ENCODE results near the gene COL18A1.

DNA sequence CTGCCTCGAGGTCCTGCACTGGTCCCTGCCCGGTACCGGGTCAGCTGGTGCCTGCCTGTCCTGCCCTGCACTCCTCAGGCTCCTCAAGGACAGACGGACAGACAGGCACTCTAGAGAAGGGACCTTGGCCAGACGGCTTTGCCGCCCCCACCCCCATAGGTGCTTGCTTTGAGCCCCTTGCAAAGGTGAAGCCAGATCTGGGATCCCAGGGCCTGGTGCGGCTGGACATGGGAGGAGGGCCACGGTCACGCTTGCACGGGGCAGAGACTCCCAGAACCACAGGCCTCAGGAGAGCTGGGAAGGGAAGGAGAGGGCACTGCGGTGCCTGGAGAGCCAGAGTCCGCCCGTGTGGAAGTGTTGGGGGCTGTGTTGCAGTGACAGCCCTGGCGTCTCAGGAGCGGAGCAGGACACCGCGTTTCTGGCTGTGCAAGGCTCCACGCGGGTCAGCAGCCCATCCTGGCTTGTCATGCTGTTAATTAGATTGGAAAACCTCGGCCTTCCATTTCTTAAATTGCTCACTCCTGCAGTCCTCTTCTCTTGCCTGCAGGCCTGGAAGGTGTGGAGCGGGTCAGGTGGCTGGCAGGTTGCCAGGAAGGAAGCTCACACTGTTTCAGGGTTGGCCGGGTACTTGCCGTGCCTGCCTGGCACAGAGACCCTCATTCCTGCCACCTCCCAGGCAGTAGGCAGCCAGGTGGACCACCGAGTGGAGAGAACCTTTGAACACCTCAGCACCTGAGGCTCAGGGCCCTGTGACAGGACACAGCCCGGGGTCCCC, 16.3 kb downstream of the COL18A1 start:
- TF ChIP-seq, protein P1, sequence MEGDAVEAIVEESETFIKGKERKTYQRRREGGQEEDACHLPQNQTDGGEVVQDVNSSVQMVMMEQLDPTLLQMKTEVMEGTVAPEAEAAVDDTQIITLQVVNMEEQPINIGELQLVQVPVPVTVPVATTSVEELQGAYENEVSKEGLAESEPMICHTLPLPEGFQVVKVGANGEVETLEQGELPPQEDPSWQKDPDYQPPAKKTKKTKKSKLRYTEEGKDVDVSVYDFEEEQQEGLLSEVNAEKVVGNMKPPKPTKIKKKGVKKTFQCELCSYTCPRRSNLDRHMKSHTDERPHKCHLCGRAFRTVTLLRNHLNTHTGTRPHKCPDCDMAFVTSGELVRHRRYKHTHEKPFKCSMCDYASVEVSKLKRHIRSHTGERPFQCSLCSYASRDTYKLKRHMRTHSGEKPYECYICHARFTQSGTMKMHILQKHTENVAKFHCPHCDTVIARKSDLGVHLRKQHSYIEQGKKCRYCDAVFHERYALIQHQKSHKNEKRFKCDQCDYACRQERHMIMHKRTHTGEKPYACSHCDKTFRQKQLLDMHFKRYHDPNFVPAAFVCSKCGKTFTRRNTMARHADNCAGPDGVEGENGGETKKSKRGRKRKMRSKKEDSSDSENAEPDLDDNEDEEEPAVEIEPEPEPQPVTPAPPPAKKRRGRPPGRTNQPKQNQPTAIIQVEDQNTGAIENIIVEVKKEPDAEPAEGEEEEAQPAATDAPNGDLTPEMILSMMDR (IDR thresholded peaks at IDR 0.05), result no peak
- TF ChIP-seq, protein P2, sequence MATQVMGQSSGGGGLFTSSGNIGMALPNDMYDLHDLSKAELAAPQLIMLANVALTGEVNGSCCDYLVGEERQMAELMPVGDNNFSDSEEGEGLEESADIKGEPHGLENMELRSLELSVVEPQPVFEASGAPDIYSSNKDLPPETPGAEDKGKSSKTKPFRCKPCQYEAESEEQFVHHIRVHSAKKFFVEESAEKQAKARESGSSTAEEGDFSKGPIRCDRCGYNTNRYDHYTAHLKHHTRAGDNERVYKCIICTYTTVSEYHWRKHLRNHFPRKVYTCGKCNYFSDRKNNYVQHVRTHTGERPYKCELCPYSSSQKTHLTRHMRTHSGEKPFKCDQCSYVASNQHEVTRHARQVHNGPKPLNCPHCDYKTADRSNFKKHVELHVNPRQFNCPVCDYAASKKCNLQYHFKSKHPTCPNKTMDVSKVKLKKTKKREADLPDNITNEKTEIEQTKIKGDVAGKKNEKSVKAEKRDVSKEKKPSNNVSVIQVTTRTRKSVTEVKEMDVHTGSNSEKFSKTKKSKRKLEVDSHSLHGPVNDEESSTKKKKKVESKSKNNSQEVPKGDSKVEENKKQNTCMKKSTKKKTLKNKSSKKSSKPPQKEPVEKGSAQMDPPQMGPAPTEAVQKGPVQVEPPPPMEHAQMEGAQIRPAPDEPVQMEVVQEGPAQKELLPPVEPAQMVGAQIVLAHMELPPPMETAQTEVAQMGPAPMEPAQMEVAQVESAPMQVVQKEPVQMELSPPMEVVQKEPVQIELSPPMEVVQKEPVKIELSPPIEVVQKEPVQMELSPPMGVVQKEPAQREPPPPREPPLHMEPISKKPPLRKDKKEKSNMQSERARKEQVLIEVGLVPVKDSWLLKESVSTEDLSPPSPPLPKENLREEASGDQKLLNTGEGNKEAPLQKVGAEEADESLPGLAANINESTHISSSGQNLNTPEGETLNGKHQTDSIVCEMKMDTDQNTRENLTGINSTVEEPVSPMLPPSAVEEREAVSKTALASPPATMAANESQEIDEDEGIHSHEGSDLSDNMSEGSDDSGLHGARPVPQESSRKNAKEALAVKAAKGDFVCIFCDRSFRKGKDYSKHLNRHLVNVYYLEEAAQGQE (IDR thresholded peaks at IDR 0.05; ENCODE audit: insufficient read depth in 1 of 2, low read depth in 2 of 2, low read length in 1 of 2), result no peak
- TF ChIP-seq SIN3A (IDR thresholded peaks at IDR 0.05; ENCODE audit: borderline replicate concordance, insufficient read depth, low read depth, low read length) (no peak), POLR2AphosphoS5 (IDR thresholded peaks at IDR 0.05; ENCODE audit: low read depth, low read length) (no peak)

All from Panc1 (cell line).